Pancreas (tissue), 10 donors: ENCODE data around the gene EIF5B. TPM values are rescaled to one million over a fixed set of nuclear protein-coding genes. Genes with fewer than 3 reads are reported as not detected.

Source experiments
- ATAC-seq, 4 donors: fragments of 200-7000 bp; cut with Tn5 transposase; one replicate each; pipeline versions ENCODE4 v1.8.0 to v1.9.1; 2020; ENCODE audit warnings: mild to moderate bottlenecking in 4 of 4, moderate library complexity in 4 of 4
- DNase-seq, 6 donors: peaks; one replicate each; pipeline ENCODE4 v3.0.0-alpha.2; 2020
- FAIRE-seq: peaks from 2 replicates; lab custom pipeline; 2012; peaks lifted over from hg19 to GRCh38; lab: Jason Lieb, UNC
- H3K27ac ChIP-seq, 4 donors: fragments of 200-600 bp; sonication (generic); 1 replicate in 3 of 4; 2 replicates in 1 of 4; pipeline versions ENCODE4 v1.5.0 to v1.8.0; 2020
- H3K27me3 ChIP-seq, 4 donors: fragments of 200-600 bp; one replicate each; pipeline ENCODE4 v1.8.0; 2021
- H3K36me3 ChIP-seq, 3 donors: fragments of 200-600 bp; sonication (generic) in 1 of 3; one replicate each; pipeline versions ENCODE4 v1.5.0 to v1.8.0; 2020 to 2021
- H3K4me1 ChIP-seq, 3 donors: fragments of 200-600 bp; one replicate each; pipeline ENCODE4 v1.8.0; 2021
- H3K4me3 ChIP-seq, 4 donors: fragments of 200-600 bp; sonication (generic) in 2 of 4; one replicate each; pipeline versions ENCODE4 v1.5.0 to v1.8.0; 2020 to 2021
- H3K9me3 ChIP-seq, 4 donors: fragments of 200-600 bp; one replicate each; pipeline ENCODE4 v1.8.0; 2021
- WGBS, 2 donors: extraction: QIAGEN DNeasy Blood & Tissue Kit; methylation state at CpG; one replicate each; pipeline ENCODE4 v1.1.7; 2013; 5-methylcytosine and 5-hydroxymethylcytosine counted together
- intact Hi-C, 3 donors: fragments of 100-400 bp; cut with DNase I; formaldehyde crosslinking; loops; one replicate each; pipeline versions ENCODE4 v1.11.1 to v1.14.2; 2022
- polyA plus RNA-seq, 2 donors: library from polyadenylated mRNA; stranded (reverse); fragments of 200-250 nt; gene quantifications; one replicate each; pipeline ENCODE4 v1.2.3, GENCODE V29; 2013
- total RNA-seq, 6 donors: library from RNA; stranded (reverse); fragmentation: NEBNext Ultra II Directional in 4 of 6; extraction: Animal tissue kit (Norgen Biotek cat#: 25700) in 4 of 6; gene quantifications; one replicate each; pipeline versions ENCODE4 v1.2.1 to v1.2.4, GENCODE V29; 2021 to 2023
- TF ChIP-seq, protein P1 (sequence below), 4 donors: fragments of 200-600 bp; sonication (generic) in 3 of 4; IDR thresholded peaks; one replicate each; pipeline versions ENCODE4 v1.5.0 to v1.8.0; 2021; ENCODE audit warnings: antibody characterized with exemption in 4 of 4
- donor health status: healthy with polysubstance abuse.
- donor health status: DM: no; HTN: no; CAD: no; lungs with moderate emphysema.
- donor health status: DM: no; HTN: no; CAD: no.
- donor health status: control.
- donor health status: control.
- donor health status: Bipolar disorder and iron deficiency.
- donor health status: DM: yes; HTN: yes; CAD: no.
- donor health status: DM: no; HTN: no; CAD: no.
- donor health status: DM: no; HTN: no; CAD: no.
- donor health status: DM: yes; HTN: yes; CAD: no.

Gene EIF5B
- total and polyA plus RNA-seq, 8 donors = 15.2 to 55.1 (median 22.8) TPM

DNA sequence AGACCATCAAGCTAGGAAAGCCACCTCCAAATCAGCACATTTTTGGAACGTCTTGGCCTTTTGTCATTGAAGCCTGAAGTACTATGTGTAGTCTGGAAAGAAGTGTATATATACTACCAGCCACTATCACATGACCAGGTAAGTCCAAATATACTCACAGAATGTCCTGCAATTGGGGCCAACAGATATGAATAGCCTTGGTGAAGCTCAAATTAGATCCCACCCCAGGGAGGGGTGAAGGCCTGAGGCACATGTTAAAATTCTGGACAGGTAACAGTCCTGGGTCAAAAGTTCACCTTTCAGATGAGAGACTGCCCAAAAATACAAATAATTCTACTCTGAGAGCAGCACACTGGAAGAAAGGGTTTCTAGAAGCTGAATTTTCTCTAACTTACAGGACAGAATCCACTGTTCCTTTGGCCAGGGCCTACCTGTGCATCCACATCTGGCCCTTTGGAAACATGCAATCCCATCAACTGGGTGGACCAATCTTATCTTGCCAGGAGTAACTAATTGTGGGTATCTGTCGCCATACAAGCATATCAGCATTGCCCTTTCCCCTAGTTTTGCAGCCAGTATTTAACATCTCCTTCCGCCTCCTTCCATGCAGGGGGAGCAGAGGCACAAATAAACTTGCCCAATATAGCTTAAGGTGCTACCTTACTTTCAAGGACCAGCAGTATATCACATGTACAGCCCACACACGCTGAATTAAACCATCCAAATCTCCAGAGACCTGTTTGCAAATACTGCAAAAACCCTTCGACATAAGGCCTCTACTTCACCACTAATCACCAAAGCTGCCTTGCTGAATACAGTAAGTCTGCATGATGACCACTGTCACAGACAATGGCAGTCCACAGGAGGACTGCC, 67.8 kb downstream of the EIF5B start:
- peaks cover 0 to 33% (median 18%) of the 10 kb centered on the region in 3 donors for H3K36me3 ChIP-seq
- no peak overlapping the region for H3K27ac ChIP-seq

DNA sequence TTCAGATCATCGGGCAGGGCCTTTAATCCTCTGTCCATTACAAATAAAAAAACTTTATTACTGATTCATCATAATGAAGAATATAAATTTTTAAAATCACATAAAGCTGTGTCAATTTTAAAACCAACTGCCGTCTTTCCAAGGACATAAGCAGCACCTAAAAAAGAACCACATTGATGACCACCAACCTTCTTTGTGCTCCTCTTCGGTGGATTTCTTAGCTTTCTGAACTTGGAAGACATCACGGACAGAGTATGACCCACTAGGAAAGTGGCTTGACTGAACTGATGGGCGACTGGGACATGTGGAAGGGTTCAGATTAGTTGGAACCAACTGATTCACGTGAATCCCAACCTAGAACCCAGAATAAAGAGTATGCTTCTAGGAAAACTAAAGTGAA, 68.9 kb downstream of the EIF5B start:
- H3K36me3 ChIP-seq = peaks cover 0 to 23% (median 12%) of the 10 kb centered on the region in 3 donors
- TF ChIP-seq, protein P1, sequence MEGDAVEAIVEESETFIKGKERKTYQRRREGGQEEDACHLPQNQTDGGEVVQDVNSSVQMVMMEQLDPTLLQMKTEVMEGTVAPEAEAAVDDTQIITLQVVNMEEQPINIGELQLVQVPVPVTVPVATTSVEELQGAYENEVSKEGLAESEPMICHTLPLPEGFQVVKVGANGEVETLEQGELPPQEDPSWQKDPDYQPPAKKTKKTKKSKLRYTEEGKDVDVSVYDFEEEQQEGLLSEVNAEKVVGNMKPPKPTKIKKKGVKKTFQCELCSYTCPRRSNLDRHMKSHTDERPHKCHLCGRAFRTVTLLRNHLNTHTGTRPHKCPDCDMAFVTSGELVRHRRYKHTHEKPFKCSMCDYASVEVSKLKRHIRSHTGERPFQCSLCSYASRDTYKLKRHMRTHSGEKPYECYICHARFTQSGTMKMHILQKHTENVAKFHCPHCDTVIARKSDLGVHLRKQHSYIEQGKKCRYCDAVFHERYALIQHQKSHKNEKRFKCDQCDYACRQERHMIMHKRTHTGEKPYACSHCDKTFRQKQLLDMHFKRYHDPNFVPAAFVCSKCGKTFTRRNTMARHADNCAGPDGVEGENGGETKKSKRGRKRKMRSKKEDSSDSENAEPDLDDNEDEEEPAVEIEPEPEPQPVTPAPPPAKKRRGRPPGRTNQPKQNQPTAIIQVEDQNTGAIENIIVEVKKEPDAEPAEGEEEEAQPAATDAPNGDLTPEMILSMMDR (IDR thresholded peaks at IDR 0.05) = no peak
- H3K9me3 ChIP-seq = no peaks in the 10 kb centered on the region
- no peak for ATAC-seq
- H3K27me3 ChIP-seq = no peaks in the 10 kb centered on the region
- no peaks in the 10 kb centered on the region for H3K4me1 ChIP-seq
- no peak overlapping the region for H3K27ac ChIP-seq
- intact Hi-C loops = no loop called here
- DNase-seq = no peak
- 92 to 95% methylated on average over 6 of the region's 6 CpGs for WGBS, 2 donors
- FAIRE-seq = no peak
- H3K4me3 ChIP-seq = no peak overlapping the region

More for the DNA sequence above, 67.8 kb downstream of the EIF5B start:
- no peaks in the 10 kb centered on the region for H3K9me3 ChIP-seq
- no peaks in the 10 kb centered on the region for H3K4me1 ChIP-seq
- WGBS, 2 donors = 54 to 63% methylated on average over 5 of the region's 5 CpGs
- peak in 3 of 4 donors; percentile 12 to 36 (median 23) for ATAC-seq
- no peak for FAIRE-seq
- intact Hi-C loops = no loop called here
- H3K27me3 ChIP-seq = no peaks in the 10 kb centered on the region
- H3K4me3 ChIP-seq = no peak overlapping the region
- TF ChIP-seq, protein P1 (IDR thresholded peaks at IDR 0.05) = no peak
- DNase-seq = no peak

DNA sequence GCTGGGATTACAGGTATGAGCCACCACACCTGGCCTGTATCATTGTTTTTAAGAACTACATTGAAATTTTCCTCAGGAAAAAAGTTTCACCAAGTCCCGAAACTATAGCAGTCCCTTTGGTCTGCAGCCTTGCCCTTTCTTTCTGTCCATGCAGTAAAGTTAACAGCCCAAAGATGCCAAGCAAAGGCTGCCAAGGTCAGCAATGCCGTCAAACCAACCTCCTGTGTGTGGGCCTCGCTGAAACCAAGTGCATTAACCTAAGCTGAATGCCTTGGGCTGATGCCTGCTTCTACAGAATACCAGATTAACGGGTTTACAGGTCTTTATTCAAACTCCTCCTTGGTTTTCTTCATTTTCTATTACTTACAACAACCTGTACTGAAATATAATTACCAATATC, 73.1 kb downstream of the EIF5B start:
- DNase-seq (no peak), FAIRE-seq (no peak), ATAC-seq (no peak)
- H3K36me3 ChIP-seq = peaks cover 0 to 8% (median 0%) of the 10 kb centered on the region in 3 donors
- intact Hi-C loops = no loop called here
- TF ChIP-seq, protein P1 (IDR thresholded peaks at IDR 0.05) = no peak
- no peak overlapping the region for H3K27ac ChIP-seq
- WGBS, 2 donors = 83 to 91% methylated on average over 4 of the region's 4 CpGs
- H3K9me3 ChIP-seq = no peaks in the 10 kb centered on the region
- no peak overlapping the region for H3K4me3 ChIP-seq
- no peaks in the 10 kb centered on the region for H3K4me1 ChIP-seq
- no peaks in the 10 kb centered on the region for H3K27me3 ChIP-seq

DNA sequence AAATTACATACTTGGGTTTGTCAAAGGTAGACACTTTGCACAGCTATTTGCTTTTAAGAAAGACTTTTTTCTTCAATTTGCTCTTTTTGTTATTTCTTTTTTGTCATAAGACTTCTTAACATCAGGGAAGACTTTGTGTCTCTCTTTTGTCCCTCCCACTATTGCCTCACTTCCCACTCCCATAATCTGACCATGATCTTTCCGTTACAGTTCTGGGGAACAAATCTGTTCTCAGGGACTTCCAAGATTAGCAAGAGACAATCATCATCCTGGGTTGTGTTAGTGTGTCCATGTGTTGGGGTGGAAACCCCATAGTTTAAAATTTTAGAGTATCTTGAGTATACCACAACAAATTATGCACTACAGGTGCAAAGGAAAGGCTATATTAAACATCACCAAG, 77.4 kb downstream of the EIF5B start:
- no peak overlapping the region for H3K4me3 ChIP-seq
- TF ChIP-seq, protein P1 (IDR thresholded peaks at IDR 0.05) = no peak
- H3K4me1 ChIP-seq = no peaks in the 10 kb centered on the region
- H3K27ac ChIP-seq = no peak overlapping the region
- H3K36me3 ChIP-seq = peaks cover 0 to 8% (median 0%) of the 10 kb centered on the region in 3 donors
- ATAC-seq (no peak), FAIRE-seq (no peak), DNase-seq (no peak)
- H3K9me3 ChIP-seq = no peaks in the 10 kb centered on the region
- intact Hi-C loops = no loop called here
- WGBS, 2 donors = 92% methylated on average over 1 of the region's 1 CpG
- H3K27me3 ChIP-seq = no peaks in the 10 kb centered on the region

DNA sequence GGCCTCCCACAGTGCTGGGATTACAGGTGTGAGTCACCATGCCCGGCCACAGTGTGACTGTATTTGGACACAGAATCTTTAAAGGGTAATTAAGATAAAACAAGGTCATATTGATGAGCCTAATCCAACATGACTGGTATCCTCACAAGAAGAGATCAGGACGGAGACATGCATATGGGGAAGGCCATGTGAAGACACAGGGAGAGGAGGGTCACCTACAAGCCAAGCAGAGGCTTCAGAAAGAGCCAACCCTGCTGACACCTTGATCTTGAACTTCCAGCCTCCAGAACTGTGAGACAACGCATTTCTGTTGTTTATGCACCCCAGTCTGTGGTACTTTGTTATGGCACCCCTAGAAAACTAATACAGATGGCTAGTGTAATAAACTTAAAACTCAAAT, 80.2 kb downstream of the EIF5B start:
- Histone ChIP-seq H3K27me3 (no peaks in the 10 kb centered on the region), H3K27ac (no peak overlapping the region), H3K4me3 (no peak overlapping the region), H3K36me3 (no peaks in the 10 kb centered on the region), H3K4me1 (no peaks in the 10 kb centered on the region), H3K9me3 (no peaks in the 10 kb centered on the region)
- intact Hi-C loops = no loop called here
- TF ChIP-seq, protein P1 (IDR thresholded peaks at IDR 0.05) = no peak
- FAIRE-seq (no peak), DNase-seq (no peak), ATAC-seq (no peak)
- WGBS, 2 donors = 92 to 94% methylated on average over 3 of the region's 3 CpGs
